ENCODE results near the gene ONECUT3.
A peak's percentile ranks its signal among the peaks of the same experiment; 100 is the strongest.

The ONECUT3 gene

DNA sequence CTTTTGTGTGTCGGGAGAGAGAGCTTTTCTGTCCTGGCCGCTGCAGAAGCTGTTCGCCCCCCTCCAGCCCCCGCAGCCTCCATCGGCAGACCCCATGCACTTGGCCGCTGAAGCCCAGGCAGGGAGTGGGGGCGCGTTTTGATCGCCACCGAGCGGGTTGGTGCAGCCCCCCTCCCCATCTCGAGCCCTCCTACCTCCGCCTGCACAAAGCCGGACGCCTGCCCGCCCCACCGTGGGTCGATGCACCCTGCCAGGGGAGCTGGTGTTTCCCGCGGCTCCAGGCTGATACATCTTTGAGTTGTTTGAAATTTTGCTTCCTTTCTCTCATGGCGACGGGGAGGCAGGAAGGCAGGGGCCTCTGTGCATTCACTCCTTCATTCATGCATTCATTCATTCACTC is 16.4 kb upstream of the ONECUT3 start (continued):
- TF ChIP-seq, protein P1, sequence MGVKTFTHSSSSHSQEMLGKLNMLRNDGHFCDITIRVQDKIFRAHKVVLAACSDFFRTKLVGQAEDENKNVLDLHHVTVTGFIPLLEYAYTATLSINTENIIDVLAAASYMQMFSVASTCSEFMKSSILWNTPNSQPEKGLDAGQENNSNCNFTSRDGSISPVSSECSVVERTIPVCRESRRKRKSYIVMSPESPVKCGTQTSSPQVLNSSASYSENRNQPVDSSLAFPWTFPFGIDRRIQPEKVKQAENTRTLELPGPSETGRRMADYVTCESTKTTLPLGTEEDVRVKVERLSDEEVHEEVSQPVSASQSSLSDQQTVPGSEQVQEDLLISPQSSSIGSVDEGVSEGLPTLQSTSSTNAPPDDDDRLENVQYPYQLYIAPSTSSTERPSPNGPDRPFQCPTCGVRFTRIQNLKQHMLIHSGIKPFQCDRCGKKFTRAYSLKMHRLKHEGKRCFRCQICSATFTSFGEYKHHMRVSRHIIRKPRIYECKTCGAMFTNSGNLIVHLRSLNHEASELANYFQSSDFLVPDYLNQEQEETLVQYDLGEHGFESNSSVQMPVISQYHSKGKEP (tag by site-specific recombination; IDR thresholded peaks at IDR 0.05): no peak
- no peak for TF ChIP-seq ZNF362 (tag by site-specific recombination; IDR thresholded peaks at IDR 0.05)

DNA sequence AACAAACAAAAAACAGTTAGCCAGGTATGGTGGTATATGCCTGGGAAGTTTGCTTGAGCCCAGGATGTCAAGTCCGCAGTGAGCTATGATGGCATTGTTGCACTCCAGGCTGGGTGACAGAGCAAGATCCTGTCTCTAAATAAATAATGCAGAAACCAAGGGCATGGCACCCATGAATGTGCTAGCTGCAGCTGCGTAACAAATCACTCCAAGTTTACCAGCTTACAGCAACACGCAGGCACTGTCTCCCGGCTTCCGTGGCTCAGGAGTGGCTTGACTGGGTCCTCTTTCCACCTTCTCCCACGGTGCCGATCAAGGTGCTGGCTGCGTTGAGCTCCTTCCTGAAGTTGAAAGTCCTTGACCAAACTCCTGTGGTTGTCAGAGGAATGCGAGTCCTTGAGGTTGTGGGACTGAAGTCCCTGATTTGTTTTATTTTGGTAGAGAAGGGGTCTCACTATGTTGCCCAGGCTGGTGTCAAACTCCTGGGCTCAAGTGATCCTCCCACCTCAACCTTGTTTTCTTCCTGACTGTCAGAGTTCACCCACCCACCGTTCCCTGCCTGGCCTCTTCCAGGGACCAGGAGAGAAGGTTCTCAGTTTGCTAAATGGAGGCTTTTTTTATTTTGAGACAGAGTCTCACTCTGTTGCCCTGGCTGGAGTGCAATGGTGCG is 13.2 kb upstream of the ONECUT3 start:
- no peaks in the 10 kb centered on the region for H3K36me3 ChIP-seq (ENCODE audit: control insufficient read depth in 2 of 2, insufficient read depth in 1 of 2, low read length in 2 of 2)
- TF ChIP-seq ZNF280D (tag by site-specific recombination; IDR thresholded peaks at IDR 0.05) (0 out of 2 replicates have a peak, but pooled peaks have one; percentile 59), ZNF404 (tag by site-specific recombination; IDR thresholded peaks at IDR 0.05) (no peak), ZNF121 (tag by site-specific recombination; IDR thresholded peaks at IDR 0.05) (peak; percentile 82), RBAK (tag by site-specific recombination; IDR thresholded peaks at IDR 0.05) (peak; percentile 91), TRIM28 (IDR thresholded peaks at IDR 0.05; ENCODE audit: borderline replicate concordance, low read length) (no peak)
- H3K27ac ChIP-seq (ENCODE audit: extremely low read depth, low read depth, low read length): no peak overlapping the region
- H3K4me1 ChIP-seq (ENCODE audit: control insufficient read depth, insufficient read depth, low read length): no peaks in the 10 kb centered on the region; the same call in 1 of the 2 replicates
- H3K9me3 ChIP-seq (ENCODE audit: control insufficient read depth, insufficient read depth, low read depth, low read length): no peaks in the 10 kb centered on the region
- no peak overlapping the region for H3K4me3 ChIP-seq (ENCODE audit: low read depth, low read length)
- CTCF ChIA-PET: interaction anchor here (0.7 kb wide), 1 partner anchor 16 kb away, joined by 3 read pairs; no protein-coding TSS in a partner anchor
- POLR2A ChIA-PET: no interaction called here

GRCh38 chr19:1742989-1743696 is 10.2 kb upstream of the ONECUT3 start:
- POLR2A ChIA-PET: no interaction called here

DNA sequence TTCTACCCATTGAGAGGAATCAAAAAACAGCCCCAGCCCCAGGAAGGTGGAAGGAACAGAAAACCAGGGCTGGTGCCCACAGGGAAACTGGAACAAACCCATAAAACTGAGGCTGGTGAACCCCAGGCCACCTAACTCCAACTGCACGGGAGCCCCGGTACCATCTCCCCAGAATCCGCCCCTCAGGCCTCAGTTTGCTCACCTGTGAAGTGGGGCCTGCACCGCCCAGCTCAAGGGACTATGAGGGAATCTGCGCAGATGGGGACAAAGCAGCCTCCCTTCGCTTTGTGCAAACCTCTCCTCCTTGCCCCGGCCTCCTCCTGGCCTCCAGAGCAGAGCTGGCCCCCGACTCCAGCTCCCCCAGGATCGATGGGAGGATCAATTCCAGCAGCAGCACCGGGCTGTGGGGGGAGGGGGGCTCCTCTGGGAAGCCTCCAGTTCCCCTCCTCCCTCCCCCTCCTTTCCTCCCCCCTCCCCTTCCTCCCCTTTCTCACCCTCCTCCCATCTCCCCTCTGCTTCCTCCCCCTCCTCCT is 9.1 kb upstream of the ONECUT3 start:
- CTCF ChIA-PET: interaction anchor here (1.0 kb wide), 1 partner anchor 71 kb away, joined by 3 read pairs; no protein-coding TSS in a partner anchor
- no peak overlapping the region for H3K4me3 ChIP-seq (ENCODE audit: low read depth, low read length)
- POLR2A ChIA-PET: no interaction called here
- H3K27ac ChIP-seq (ENCODE audit: extremely low read depth, low read depth, low read length): no peak overlapping the region
- peaks cover 10% of the 10 kb centered on the region; the same call in 1 of the 2 replicates for H3K4me1 ChIP-seq (ENCODE audit: control insufficient read depth, insufficient read depth, low read length)
- no peaks in the 10 kb centered on the region for H3K9me3 ChIP-seq (ENCODE audit: control insufficient read depth, insufficient read depth, low read depth, low read length)
- no peaks in the 10 kb centered on the region for H3K36me3 ChIP-seq (ENCODE audit: control insufficient read depth in 2 of 2, insufficient read depth in 1 of 2, low read length in 2 of 2)
- TF ChIP-seq ZNF121 (tag by site-specific recombination; IDR thresholded peaks at IDR 0.05) (no peak), ZNF585B (tag by site-specific recombination; IDR thresholded peaks at IDR 0.05) (no peak), ZNF148 (tag by site-specific recombination; IDR thresholded peaks at IDR 0.05; ENCODE audit: borderline replicate concordance) (no peak), SP2 (tag by site-specific recombination; IDR thresholded peaks at IDR 0.05) (no peak), ZNF514 (tag by site-specific recombination; IDR thresholded peaks at IDR 0.05) (no peak), BCL6B (tag by site-specific recombination; IDR thresholded peaks at IDR 0.05) (no peak), ZNF610 (tag by site-specific recombination; IDR thresholded peaks at IDR 0.05; ENCODE audit: borderline replicate concordance) (no peak)

More at GRCh38 chr19:1742989-1743696, 10.2 kb upstream of the ONECUT3 start:
- CTCF ChIA-PET: interaction anchor here (2.0 kb wide), 1 partner anchor 71 kb away, joined by 6 read pairs; no protein-coding TSS in a partner anchor
- Histone ChIP-seq H3K36me3 (ENCODE audit: control insufficient read depth in 2 of 2, insufficient read depth in 1 of 2, low read length in 2 of 2) (no peaks in the 10 kb centered on the region), H3K27ac (ENCODE audit: extremely low read depth, low read depth, low read length) (no peak overlapping the region), H3K9me3 (ENCODE audit: control insufficient read depth, insufficient read depth, low read depth, low read length) (no peaks in the 10 kb centered on the region), H3K4me3 (ENCODE audit: low read depth, low read length) (no peak overlapping the region), H3K4me1 (ENCODE audit: control insufficient read depth, insufficient read depth, low read length) (peaks cover 9% of the 10 kb centered on the region; the same call in 1 of the 2 replicates)
- TF ChIP-seq ZNF623 (tag by site-specific recombination; IDR thresholded peaks at IDR 0.05) (no peak), ZNF548 (tag by site-specific recombination; IDR thresholded peaks at IDR 0.05) (no peak), ZBTB8A (tag by site-specific recombination; IDR thresholded peaks at IDR 0.05) (peak; percentile 32; the same call in 1 of the 2 replicates)

All from HEK293 (cell line).